IMR-90 (cell line): ENCODE data around the gene DSCAML1. TPM values are rescaled to one million over a fixed set of nuclear protein-coding genes. Genes with fewer than 3 reads are reported as not detected.

ENCODE experiments used
- ATAC-seq: fragments of 200-7000 bp; cut with Tn5 transposase; 2 replicates; pipeline ENCODE4 v1.9.1; 2020; ENCODE audit warnings: low read depth, mild to moderate bottlenecking, moderate library complexity
- BruUV-seq: library from RNA; stranded (reverse); fragments of 400-500 nt; replicated peaks from 2 replicates; lab custom pipeline; 2021; lab: Mats Ljungman, UMichigan
- CTCF ChIA-PET: fragments of 300-600 bp; formaldehyde crosslinking; extraction: SDS; loops from one replicate; lab custom pipeline; 2021; ENCODE audit warnings: antibody characterized with exemption; lab: Yijun Ruan, JAX
- POLR2A ChIA-PET: fragments of 300-600 bp; sonication (Branson Sonifier 250); formaldehyde crosslinking; loops from one replicate; lab custom pipeline; 2022; ENCODE audit warnings: antibody characterized with exemption; ENCODE audit not compliant: unreplicated experiment; lab: Charles Lee
- DNase-seq: peaks from one replicate; pipeline ENCODE4 v3.0.0; 2013
- H2AFZ ChIP-seq: replicated peaks from 2 replicates; pipeline ENCODE3; 2013; ENCODE audit warnings: low read length, mild to moderate bottlenecking; ENCODE audit not compliant: poor library complexity
- H2AK5ac ChIP-seq: 2 replicates; pipeline ENCODE4 v1.6.1; 2013; ENCODE audit warnings: low read depth, low read length, inconsistent platforms
- H2AK9ac ChIP-seq: replicated peaks from 2 replicates; pipeline ENCODE3; 2013; ENCODE audit warnings: mild to moderate bottlenecking, low read depth, low read length, moderate library complexity; ENCODE audit not compliant: poor library complexity
- H2BK120ac ChIP-seq: 2 replicates; pipeline ENCODE4 v1.6.1; 2013; ENCODE audit warnings: low read depth, low read length, inconsistent platforms
- H2BK15ac ChIP-seq: 3 replicates; pipeline ENCODE4 v1.6.1; 2013; ENCODE audit warnings: low read depth, low read length, inconsistent platforms
- H2BK20ac ChIP-seq: 2 replicates; pipeline ENCODE4 v1.6.1; 2013; ENCODE audit warnings: low read depth, mild to moderate bottlenecking, inconsistent platforms, low read length, moderate library complexity
- H2BK5ac ChIP-seq: 2 replicates; pipeline ENCODE4 v1.6.1; 2013; ENCODE audit warnings: mild to moderate bottlenecking, low read depth, low read length, inconsistent platforms; ENCODE audit not compliant: poor library complexity, severe bottlenecking
- H3K14ac ChIP-seq: replicated peaks from 2 replicates; pipeline ENCODE4 v1.6.1; 2013; ENCODE audit warnings: low read depth, low read length, inconsistent platforms
- H3K18ac ChIP-seq: 2 replicates; pipeline ENCODE4 v1.6.1; 2013; ENCODE audit warnings: low read depth, low read length, control low read depth
- H3K23ac ChIP-seq: 2 replicates; pipeline ENCODE4 v1.6.1; 2013; ENCODE audit warnings: low read depth, low read length, inconsistent platforms
- H3K27ac ChIP-seq: 2 replicates; pipeline ENCODE4 v1.5.1; 2013; ENCODE audit warnings: mild to moderate bottlenecking, control low read depth, low read length; ENCODE audit not compliant: insufficient read depth
- H3K27me3 ChIP-seq: 2 replicates; pipeline ENCODE4 v1.6.1; 2013; ENCODE audit warnings: low read length; ENCODE audit not compliant: control insufficient read depth, insufficient read depth
- H3K36me3 ChIP-seq: 2 replicates; pipeline ENCODE4 v1.6.1; 2013; ENCODE audit warnings: low read length, mixed read lengths; ENCODE audit not compliant: control insufficient read depth, insufficient read depth
- H3K4ac ChIP-seq: 2 replicates; pipeline ENCODE4 v1.6.1; 2013; ENCODE audit warnings: low read depth, low read length, inconsistent platforms
- H3K4me1 ChIP-seq: 2 replicates; pipeline ENCODE4 v1.6.1; 2013; ENCODE audit warnings: low read length, mixed read lengths; ENCODE audit not compliant: control insufficient read depth, insufficient read depth
- H3K4me2 ChIP-seq: 2 replicates; pipeline ENCODE4 v1.6.1; 2013; ENCODE audit warnings: low read depth, mild to moderate bottlenecking, control low read depth, low read length, moderate library complexity
- H3K4me3 ChIP-seq: 2 replicates; pipeline ENCODE4 v1.5.1; 2013; ENCODE audit warnings: low read depth, mild to moderate bottlenecking, control low read depth, low read length, moderate library complexity; ENCODE audit not compliant: insufficient read depth
- H3K56ac ChIP-seq: 2 replicates; pipeline ENCODE4 v1.6.1; 2013; ENCODE audit warnings: low read length, inconsistent platforms; ENCODE audit not compliant: insufficient read depth; ENCODE audit errors: extremely low read depth
- H3K79me1 ChIP-seq, 2 experiments: 2 replicates each; pipeline ENCODE4 v1.6.1; 2013; ENCODE audit warnings: low read length in 2 of 2, inconsistent platforms in 1 of 2, low read depth in 1 of 2
- H3K9ac ChIP-seq: 2 replicates; pipeline ENCODE4 v1.6.1; 2013; ENCODE audit warnings: low read depth, low read length, control low read depth
- H3K9me1 ChIP-seq: 2 replicates; pipeline ENCODE4 v1.6.1; 2013; ENCODE audit warnings: low read length, inconsistent platforms; ENCODE audit not compliant: insufficient read depth
- H3K9me3 ChIP-seq: 2 replicates; pipeline ENCODE4 v1.6.1; 2013; ENCODE audit warnings: low read length; ENCODE audit not compliant: control insufficient read depth, insufficient read depth
- H4K20me1 ChIP-seq: 2 replicates; pipeline ENCODE4 v1.6.1; 2013; ENCODE audit warnings: low read length, inconsistent platforms; ENCODE audit not compliant: insufficient read depth
- H4K5ac ChIP-seq: 2 replicates; pipeline ENCODE4 v1.6.1; 2013; ENCODE audit warnings: mild to moderate bottlenecking, low read depth, low read length, control low read depth
- H4K8ac ChIP-seq, 2 experiments: 2 replicates each; pipeline ENCODE4 v1.6.1; 2013; ENCODE audit warnings: low read depth in 2 of 2, low read length in 2 of 2, control low read depth in 1 of 2, inconsistent platforms in 1 of 2
- H4K91ac ChIP-seq: 2 replicates; pipeline ENCODE4 v1.6.1; 2013; ENCODE audit warnings: low read depth, low read length, inconsistent platforms; ENCODE audit not compliant: insufficient read depth
- BHLHE40 ChIP-seq: fragments of 150-350 bp; IDR thresholded peaks from 2 replicates; pipeline ENCODE4 v1.6.1; 2016; ENCODE audit warnings: mild to moderate bottlenecking, low read depth, low read length
- CHD1 ChIP-seq: IDR thresholded peaks from 2 replicates; pipeline ENCODE4 v1.6.1; 2012; ENCODE audit warnings: low read depth, low read length, improper control_type of control experiment
- FOS ChIP-seq: fragments of 150-350 bp; IDR thresholded peaks from 2 replicates; pipeline ENCODE4 v1.6.1; 2016; ENCODE audit warnings: low read depth, low read length
- MXI1 ChIP-seq: IDR thresholded peaks from 2 replicates; pipeline ENCODE4 v1.6.1; 2012; ENCODE audit warnings: low read depth, mild to moderate bottlenecking, low read length, moderate library complexity, borderline replicate concordance
- POLR2A ChIP-seq: IDR thresholded peaks from 2 replicates; pipeline ENCODE4 v1.6.1; 2012; ENCODE audit warnings: mild to moderate bottlenecking, low read depth, low read length
- RFX5 ChIP-seq: IDR thresholded peaks from 2 replicates; pipeline ENCODE4 v1.8.0; 2012; ENCODE audit warnings: low read depth, mild to moderate bottlenecking, low read length, moderate library complexity
- WGBS, 2 experiments: methylation state at CpG; one replicate each; pipeline versions ENCODE4 v1.1.5 to v1.1.7; 2013; ENCODE audit warnings: missing lambda C conversion rate in 2 of 2; ENCODE audit not compliant: insufficient read length in 1 of 2; ENCODE audit errors: extremely low coverage in 2 of 2; 5-methylcytosine and 5-hydroxymethylcytosine counted together
- dilution Hi-C: fragments of 300-500 bp; cut with HindIII; formaldehyde crosslinking; loops from one replicate; pipeline ENCODE4 v1.14.3; 2018; ENCODE audit warnings: low sequenced_read_pairs; ENCODE audit not compliant: unreplicated experiment
- in situ Hi-C: fragments of 300-500 bp; cut with MboI; formaldehyde crosslinking; loops from 3 replicates; pipeline ENCODE4 v1.14.3; 2019; ENCODE audit warnings: low sequenced_read_pairs, inconsistent platforms, mixed read lengths
- intact Hi-C: fragments of 100-400 bp; cut with micrococcal nuclease; formaldehyde crosslinking; loops from 2 replicates; pipeline ENCODE4 v1.10.0; 2022
- polyA plus RNA-seq, 3 experiments: library from polyadenylated mRNA; depleted of rRNA; stranded (reverse); fragments of >200 nt; gene quantifications; 2 replicates each; pipeline ENCODE4 v1.2.3, GENCODE V29; 2012; ENCODE audit warnings: low replicate concordance in 1 of 3
- total RNA-seq: library from RNA; depleted of rRNA; stranded (reverse); fragments of >200 nt; gene quantifications from 2 replicates; pipeline ENCODE4 v1.2.3, GENCODE V29; 2012
- TF ChIP-seq, protein P1 (sequence below): fragments of 150-350 bp; IDR thresholded peaks from 2 replicates; pipeline ENCODE4 v1.6.1; 2016; ENCODE audit warnings: low read depth, mild to moderate bottlenecking, low read length, moderate library complexity, borderline replicate concordance
- TF ChIP-seq, protein P2 (sequence below): conservative IDR thresholded peaks from 2 replicates; pipeline ENCODE4 v1.5.1; 2012; ENCODE audit warnings: mild to moderate bottlenecking, low read depth, low read length, improper control_type of control experiment

Gene DSCAML1
- total and polyA plus RNA-seq, 2 of the 4 experiments (the other 2 are of a cell fraction): not detected

DNA sequence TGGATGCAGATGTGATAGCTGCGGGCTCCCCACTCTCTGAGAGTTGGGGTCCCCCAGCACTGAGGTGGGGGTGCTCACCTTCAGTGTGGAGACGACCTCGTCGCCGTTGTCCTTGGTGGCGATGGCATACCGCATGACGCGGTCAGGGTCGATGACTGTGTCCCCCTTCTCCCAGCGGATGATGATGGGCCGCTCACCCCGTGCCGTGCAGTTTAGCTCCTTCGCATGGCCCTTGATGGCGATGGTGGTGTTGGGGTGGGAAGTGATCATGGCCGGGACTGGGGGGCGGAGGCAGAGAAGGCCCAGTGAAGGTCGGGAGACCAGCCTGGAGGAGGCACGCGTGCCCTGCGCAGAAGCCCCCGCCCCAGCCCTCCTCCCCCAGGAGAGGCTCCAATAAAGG, 315.1 kb downstream of the DSCAML1 start:
- Histone ChIP-seq H2BK15ac (no peak overlapping the region), H4K91ac (no peak overlapping the region), H4K8ac (no peak overlapping the region), H3K4ac (no peak overlapping the region), H2BK120ac (no peak overlapping the region), H3K27me3 (peaks cover 6% of the 10 kb centered on the region), H3K27ac (no peak overlapping the region), H3K4me3 (no peak overlapping the region), H3K9me3 (no peaks in the 10 kb centered on the region), H2AFZ (no peak overlapping the region), H3K4me2 (no peak overlapping the region), H3K23ac (no peak overlapping the region), H3K9ac (no peak overlapping the region), H3K14ac (no peak overlapping the region), H4K20me1 (no peaks in the 10 kb centered on the region), H4K5ac (no peak overlapping the region), H3K36me3 (no peaks in the 10 kb centered on the region), H3K9me1 (no peaks in the 10 kb centered on the region), H3K56ac (no peak overlapping the region), H2BK5ac (no peak overlapping the region), H3K79me1 (no peaks in the 10 kb centered on the region), H2BK20ac (no peak overlapping the region), H2AK9ac (no peak overlapping the region), H2AK5ac (no peak overlapping the region), H3K18ac (no peak overlapping the region), H3K4me1 (no peaks in the 10 kb centered on the region)
- WGBS, 2 experiments: 96% methylated on average over 8 of the region's 23 CpGs; no CpG with 5 or more reads in 1 of the 2 experiments
- DNase-seq (no peak), ATAC-seq (no peak)
- dilution Hi-C loops: no loop called here
- BruUV-seq: no TSS peak
- TF ChIP-seq RFX5 (no peak), BHLHE40 (no peak), MXI1 (no peak), CHD1 (no peak), FOS (no peak), POLR2A (no peak)
- TF ChIP-seq, protein P1, sequence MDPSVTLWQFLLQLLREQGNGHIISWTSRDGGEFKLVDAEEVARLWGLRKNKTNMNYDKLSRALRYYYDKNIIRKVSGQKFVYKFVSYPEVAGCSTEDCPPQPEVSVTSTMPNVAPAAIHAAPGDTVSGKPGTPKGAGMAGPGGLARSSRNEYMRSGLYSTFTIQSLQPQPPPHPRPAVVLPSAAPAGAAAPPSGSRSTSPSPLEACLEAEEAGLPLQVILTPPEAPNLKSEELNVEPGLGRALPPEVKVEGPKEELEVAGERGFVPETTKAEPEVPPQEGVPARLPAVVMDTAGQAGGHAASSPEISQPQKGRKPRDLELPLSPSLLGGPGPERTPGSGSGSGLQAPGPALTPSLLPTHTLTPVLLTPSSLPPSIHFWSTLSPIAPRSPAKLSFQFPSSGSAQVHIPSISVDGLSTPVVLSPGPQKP: no peak
- TF ChIP-seq, protein P2, sequence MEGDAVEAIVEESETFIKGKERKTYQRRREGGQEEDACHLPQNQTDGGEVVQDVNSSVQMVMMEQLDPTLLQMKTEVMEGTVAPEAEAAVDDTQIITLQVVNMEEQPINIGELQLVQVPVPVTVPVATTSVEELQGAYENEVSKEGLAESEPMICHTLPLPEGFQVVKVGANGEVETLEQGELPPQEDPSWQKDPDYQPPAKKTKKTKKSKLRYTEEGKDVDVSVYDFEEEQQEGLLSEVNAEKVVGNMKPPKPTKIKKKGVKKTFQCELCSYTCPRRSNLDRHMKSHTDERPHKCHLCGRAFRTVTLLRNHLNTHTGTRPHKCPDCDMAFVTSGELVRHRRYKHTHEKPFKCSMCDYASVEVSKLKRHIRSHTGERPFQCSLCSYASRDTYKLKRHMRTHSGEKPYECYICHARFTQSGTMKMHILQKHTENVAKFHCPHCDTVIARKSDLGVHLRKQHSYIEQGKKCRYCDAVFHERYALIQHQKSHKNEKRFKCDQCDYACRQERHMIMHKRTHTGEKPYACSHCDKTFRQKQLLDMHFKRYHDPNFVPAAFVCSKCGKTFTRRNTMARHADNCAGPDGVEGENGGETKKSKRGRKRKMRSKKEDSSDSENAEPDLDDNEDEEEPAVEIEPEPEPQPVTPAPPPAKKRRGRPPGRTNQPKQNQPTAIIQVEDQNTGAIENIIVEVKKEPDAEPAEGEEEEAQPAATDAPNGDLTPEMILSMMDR: no peak
- ChIA-PET CTCF (no interaction called here), POLR2A (no interaction called here)
- intact Hi-C loops: no loop called here
- in situ Hi-C loops: no loop called here
